HL-60 (cell line): ENCODE results near the gene OSBPL3.

ENCODE experiments used
- DNase-seq, 2 experiments: peaks; one replicate each; pipeline ENCODE4 v3.0.0-alpha.2; 2010 to 2020; ENCODE audit warnings: low read depth in 1 of 2, low spot score in 1 of 2
- H3K27ac ChIP-seq: fragments of 250-450 bp; sonication (Bioruptor Pico); replicated peaks from 2 replicates; pipeline ENCODE4 v1.5.1; 2020; ENCODE audit warnings: mild to moderate bottlenecking, moderate library complexity
- H3K27me3 ChIP-seq: fragments of 250-450 bp; sonication (Bioruptor Pico); 2 replicates; pipeline ENCODE4 v1.5.1; 2021; ENCODE audit warnings: mild to moderate bottlenecking, moderate library complexity; ENCODE audit not compliant: insufficient read depth, poor library complexity, severe bottlenecking
- H3K4me3 ChIP-seq: replicated peaks from 2 replicates; pipeline ENCODE4 v1.5.1; 2011; ENCODE audit warnings: mild to moderate bottlenecking, control low read depth, low read length; ENCODE audit not compliant: insufficient read depth
- GABPA ChIP-seq: IDR thresholded peaks from 2 replicates; pipeline ENCODE4 v1.6.1; 2012; ENCODE audit warnings: low read depth
- POLR2AphosphoS5 ChIP-seq: IDR thresholded peaks from 2 replicates; pipeline ENCODE4 v1.6.1; 2012; ENCODE audit warnings: low read depth
- REST ChIP-seq: IDR thresholded peaks from 2 replicates; pipeline ENCODE4 v1.6.1; 2012; ENCODE audit warnings: low read depth; ENCODE audit not compliant: insufficient replicate concordance
- SPI1 ChIP-seq: IDR thresholded peaks from 2 replicates; pipeline ENCODE4 v1.6.1; 2012; ENCODE audit warnings: low read depth, mild to moderate bottlenecking, borderline replicate concordance
- TF ChIP-seq, protein P1 (sequence below): IDR thresholded peaks from one replicate; pipeline ENCODE4 v1.5.1; 2011; ENCODE audit warnings: low read length, control low read depth, inconsistent platforms; ENCODE audit not compliant: insufficient read depth

OSBPL3 gene

DNA sequence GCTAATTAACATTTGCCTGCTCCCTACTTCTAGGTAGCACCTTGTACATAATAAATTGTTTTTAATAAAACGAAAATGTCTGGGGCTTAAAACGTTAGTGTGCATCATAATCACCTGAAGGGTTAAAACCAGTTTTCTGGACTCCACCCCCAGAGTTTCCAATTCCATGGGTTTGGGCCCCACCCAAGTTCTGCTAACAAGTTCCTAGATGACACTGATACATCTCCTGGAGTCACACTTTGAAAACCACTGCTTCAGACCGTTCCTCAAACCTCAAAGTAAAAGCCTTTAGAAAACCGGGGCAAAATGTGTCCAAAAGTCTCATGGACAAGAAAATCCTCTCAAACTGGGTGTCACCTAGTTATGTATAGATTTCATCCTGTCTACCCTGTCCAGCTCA, 9.3 kb downstream of the OSBPL3 start:
- Histone ChIP-seq H3K27ac (no peak overlapping the region), H3K27me3 (no peaks in the 10 kb centered on the region), H3K4me3 (no peak overlapping the region)
- DNase-seq = no peak
- TF ChIP-seq REST (no peak), GABPA (no peak), SPI1 (no peak), POLR2AphosphoS5 (no peak)
- TF ChIP-seq, protein P1, sequence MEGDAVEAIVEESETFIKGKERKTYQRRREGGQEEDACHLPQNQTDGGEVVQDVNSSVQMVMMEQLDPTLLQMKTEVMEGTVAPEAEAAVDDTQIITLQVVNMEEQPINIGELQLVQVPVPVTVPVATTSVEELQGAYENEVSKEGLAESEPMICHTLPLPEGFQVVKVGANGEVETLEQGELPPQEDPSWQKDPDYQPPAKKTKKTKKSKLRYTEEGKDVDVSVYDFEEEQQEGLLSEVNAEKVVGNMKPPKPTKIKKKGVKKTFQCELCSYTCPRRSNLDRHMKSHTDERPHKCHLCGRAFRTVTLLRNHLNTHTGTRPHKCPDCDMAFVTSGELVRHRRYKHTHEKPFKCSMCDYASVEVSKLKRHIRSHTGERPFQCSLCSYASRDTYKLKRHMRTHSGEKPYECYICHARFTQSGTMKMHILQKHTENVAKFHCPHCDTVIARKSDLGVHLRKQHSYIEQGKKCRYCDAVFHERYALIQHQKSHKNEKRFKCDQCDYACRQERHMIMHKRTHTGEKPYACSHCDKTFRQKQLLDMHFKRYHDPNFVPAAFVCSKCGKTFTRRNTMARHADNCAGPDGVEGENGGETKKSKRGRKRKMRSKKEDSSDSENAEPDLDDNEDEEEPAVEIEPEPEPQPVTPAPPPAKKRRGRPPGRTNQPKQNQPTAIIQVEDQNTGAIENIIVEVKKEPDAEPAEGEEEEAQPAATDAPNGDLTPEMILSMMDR = no peak

DNA sequence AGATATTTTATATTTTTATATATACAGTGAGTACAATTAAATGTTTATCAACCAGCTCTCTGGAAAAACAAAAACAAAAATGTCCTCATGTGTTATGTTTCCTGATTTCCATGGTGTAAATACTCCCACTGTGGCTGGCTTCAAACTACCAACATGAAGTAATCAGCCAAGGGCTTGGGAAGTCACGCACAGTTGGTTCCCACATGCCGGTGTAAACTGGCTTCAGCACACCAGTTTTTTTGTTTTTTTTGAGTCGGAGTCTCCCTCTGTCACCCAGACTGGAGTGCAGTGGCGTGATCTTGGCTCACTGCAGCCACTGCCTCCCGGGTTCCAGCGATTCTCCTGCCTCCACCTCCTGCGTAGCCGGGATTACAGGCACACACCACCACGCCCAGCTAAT, 11.8 kb downstream of the OSBPL3 start:
- no peak overlapping the region for H3K27ac ChIP-seq
- H3K27me3 ChIP-seq = no peaks in the 10 kb centered on the region
- no peak for DNase-seq
- TF ChIP-seq, protein P1 = no peak
- no peak for TF ChIP-seq REST
- no peak for TF ChIP-seq POLR2AphosphoS5
- no peak for TF ChIP-seq SPI1
- TF ChIP-seq GABPA = no peak
- no peak overlapping the region for H3K4me3 ChIP-seq

DNA sequence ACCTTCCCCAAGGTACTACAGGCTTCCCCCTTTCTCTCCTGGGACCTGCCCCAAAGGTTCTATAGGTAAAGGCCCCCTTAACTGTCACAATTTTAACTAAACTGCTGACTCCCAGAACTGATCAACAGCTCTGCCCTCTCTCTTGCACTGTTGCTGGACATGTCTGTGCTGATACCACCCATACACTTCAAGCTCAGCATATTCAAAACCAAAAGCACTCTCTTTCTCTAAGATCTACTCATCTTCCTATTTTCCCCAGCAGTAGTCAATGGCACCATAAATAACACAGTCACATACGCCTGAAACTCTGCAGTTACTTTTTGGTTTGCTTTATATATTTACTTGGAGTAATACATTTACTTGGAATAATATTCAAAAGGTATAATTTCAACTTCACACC, 12.3 kb downstream of the OSBPL3 start:
- H3K27ac ChIP-seq = no peak overlapping the region
- TF ChIP-seq POLR2AphosphoS5 = no peak
- no peak for TF ChIP-seq SPI1
- no peaks in the 10 kb centered on the region for H3K27me3 ChIP-seq
- DNase-seq = no peak
- no peak overlapping the region for H3K4me3 ChIP-seq

- Histone ChIP-seq H3K27me3 (no peaks in the 10 kb centered on the region), H3K4me3 (no peak overlapping the region), H3K27ac (no peak overlapping the region)
- no peak for DNase-seq
- TF ChIP-seq, protein P1 = no peak
- no peak for TF ChIP-seq SPI1
- TF ChIP-seq REST = no peak
- TF ChIP-seq POLR2AphosphoS5 = no peak
- no peak for TF ChIP-seq GABPA
Measured at GRCh38 chr7:24966802-24967201, 13.2 kb downstream of the OSBPL3 start.
